Heart left ventricle (tissue), 16 donors: ENCODE data around the gene NOL3. TPM values are rescaled to one million over a fixed set of nuclear protein-coding genes. Genes with fewer than 3 reads are reported as not detected.
A peak's percentile ranks its signal among the peaks of the same experiment; 100 is the strongest.

Experiments used
- ATAC-seq, 4 donors: fragments of 200-7000 bp; cut with Tn5 transposase; one replicate each; pipeline ENCODE4 v1.9.1; 2020 to 2022; ENCODE audit warnings: moderate library complexity in 4 of 4, mild to moderate bottlenecking in 3 of 4, moderate number of reproducible peaks in 1 of 4
- DNase-seq, 5 donors: peaks; one replicate each; pipeline ENCODE4 v3.0.0-alpha.2; 2020
- H3K27ac ChIP-seq, 12 donors: fragments of 200-600 bp; sonication (generic) in 4 of 12; one replicate each; pipeline versions ENCODE4 v1.5.0 to v1.8.0; 2016 to 2022; ENCODE audit warnings: mild to moderate bottlenecking in 2 of 12
- H3K27me3 ChIP-seq, 9 donors: fragments of 200-600 bp; sonication (generic) in 2 of 9; one replicate each; pipeline versions ENCODE4 v1.5.1 to v1.8.0; 2016 to 2022; ENCODE audit warnings: mild to moderate bottlenecking in 3 of 9
- H3K36me3 ChIP-seq, 9 donors: fragments of 200-600 bp; sonication (generic) in 2 of 9; one replicate each; pipeline versions ENCODE4 v1.5.0 to v1.8.0; 2018 to 2022; ENCODE audit warnings: mild to moderate bottlenecking in 2 of 9
- H3K4me1 ChIP-seq, 12 donors: fragments of 200-600 bp; sonication (generic) in 4 of 12; one replicate each; pipeline versions ENCODE4 v1.5.0 to v1.8.0; 2016 to 2022; ENCODE audit warnings: mild to moderate bottlenecking in 3 of 12
- H3K4me3 ChIP-seq, 12 donors: fragments of 200-600 bp; sonication (generic) in 4 of 12; one replicate each; pipeline versions ENCODE4 v1.5.0 to v1.8.0; 2017 to 2022; ENCODE audit warnings: mild to moderate bottlenecking in 9 of 12, moderate library complexity in 4 of 12
- H3K9me3 ChIP-seq, 12 donors: fragments of 200-600 bp; sonication (generic) in 4 of 12; one replicate each; pipeline versions ENCODE4 v1.5.0 to v1.8.0; 2016 to 2022; ENCODE audit warnings: mild to moderate bottlenecking in 1 of 12
- CTCF ChIP-seq, 12 donors: fragments of 200-600 bp; sonication (generic) in 4 of 12; IDR thresholded peaks; one replicate each; pipeline versions ENCODE4 v1.5.0 to v1.8.0; 2018 to 2022; ENCODE audit warnings: antibody characterized with exemption in 12 of 12, mild to moderate bottlenecking in 5 of 12
- POLR2A ChIP-seq, 2 donors: fragments of 450-650 bp; IDR thresholded peaks; one replicate each; pipeline ENCODE4 v1.6.1; 2017; ENCODE audit warnings: antibody characterized with exemption in 2 of 2, mild to moderate bottlenecking in 2 of 2, moderate library complexity in 2 of 2
- WGBS, 4 donors: extraction: QIAGEN DNeasy Blood & Tissue Kit in 2 of 4; methylation state at CpG; one replicate each; pipeline versions ENCODE4 v1.1.5 to v1.1.7; 2013 to 2018; 5-methylcytosine and 5-hydroxymethylcytosine counted together
- intact Hi-C, 10 donors: fragments of 100-400 bp; cut with DNase I; formaldehyde crosslinking; loops; one replicate each; pipeline versions ENCODE4 v1.11.1 to v1.14.2; 2022
- polyA plus RNA-seq, 2 donors: library from polyadenylated mRNA; stranded (reverse); fragments of 200-250 nt; gene quantifications; one replicate each; pipeline ENCODE4 v1.2.3, GENCODE V29; 2013
- total RNA-seq, 9 donors: library from RNA; depleted of rRNA in 2 of 9; stranded (reverse); fragments of >200 nt in 2 of 9; fragmentation: NEBNext Ultra II Directional in 3 of 9; extraction: Animal tissue kit (Norgen Biotek cat#: 25700) in 3 of 9; gene quantifications; one replicate each; pipeline versions ENCODE4 v1.1.0 to v1.2.4, GENCODE V29; 2016 to 2023
- donor health status: ischemic (EF 13 %, LVEDD 7.1; RV severe dilation, severe dysfunction).
- donor health status: healthy with polysubstance abuse.
- donor health status: DM: no; HTN: yes; CAD: no.
- donor health status: DM: no; HTN: no; CAD: no.
- donor health status: ischemic (EF 25% LVEDD 6.9; RV normal size, moderate dysfunction).
- donor health status: ischemic (EF 25% LVEDD 5.7; RV mildly dilated, moderate dysfunction).
- donor health status: healthy.
- donor health status: DM: yes; HTN: yes; CAD: no.
- donor health status: ischemic (EF 35%, LVEDD 5.7; RV mildly dilated, moderate dysfunction).
- donor health status: nonischemic (EF 11% LVEDD 7.7; RV severe dilation, severe dysfunction).
- donor health status: DM: yes; HTN: yes; CAD: no.
- donor health status: PGD.
- donor health status: ischemic (EF 29% LVEDD 5.4; RV normal size, mild dysfunction).
- donor health status: nonischemic (EF 23%, LVEDD 6.1; RV moderate dilation, normal function).

NOL3 gene
- total and polyA plus RNA-seq, 11 donors: 64.9 to 121 (median 85.5) TPM

- H3K27me3 ChIP-seq: no peaks in the 10 kb centered on the region
- peak within 1 kb of the TSS; percentile 90 to 100 (median 96) for H3K27ac ChIP-seq
- H3K4me3 ChIP-seq: peak within 1 kb of the TSS; percentile 47 to 88 (median 72)
- 0 to 1% (median 0%) methylated on average over 37 to 77 of the region's 77 CpGs for WGBS, 4 donors
- ATAC-seq (peak; percentile 93 to 96 (median 94)), DNase-seq (peak; percentile 95 to 97 (median 96))
- intact Hi-C loops: loop anchor here in 7 of 10 donors (1.0 to 10.0 kb wide), 7 partner anchors 23 to 229 kb away; partner anchors contain the start of genes FHOD1 (in 1 of the 7) and TMEM208 (in 1 of the 7)
- TF ChIP-seq POLR2A (IDR thresholded peaks at IDR 0.05) (peak in 1 of 2 donors; percentile 54), CTCF (IDR thresholded peaks at IDR 0.05) (peak in 1 of 12 donors; percentile 10)
- H3K4me1 ChIP-seq: peaks cover 0 to 49% (median 23%) of the 10 kb centered on the region in 12 donors
- H3K9me3 ChIP-seq: no peaks in the 10 kb centered on the region
- no peaks in the 10 kb centered on the region for H3K36me3 ChIP-seq
Observed at GRCh38 chr16:67183627-67184452, 13.5 kb downstream of the NOL3 start, which contains the start of gene MATCAP1. Gene MATCAP1, minus strand, starts transcription at chr16:67183963. Its CDS starts 3,353 bp downstream, at chr16:67180610.

DNA sequence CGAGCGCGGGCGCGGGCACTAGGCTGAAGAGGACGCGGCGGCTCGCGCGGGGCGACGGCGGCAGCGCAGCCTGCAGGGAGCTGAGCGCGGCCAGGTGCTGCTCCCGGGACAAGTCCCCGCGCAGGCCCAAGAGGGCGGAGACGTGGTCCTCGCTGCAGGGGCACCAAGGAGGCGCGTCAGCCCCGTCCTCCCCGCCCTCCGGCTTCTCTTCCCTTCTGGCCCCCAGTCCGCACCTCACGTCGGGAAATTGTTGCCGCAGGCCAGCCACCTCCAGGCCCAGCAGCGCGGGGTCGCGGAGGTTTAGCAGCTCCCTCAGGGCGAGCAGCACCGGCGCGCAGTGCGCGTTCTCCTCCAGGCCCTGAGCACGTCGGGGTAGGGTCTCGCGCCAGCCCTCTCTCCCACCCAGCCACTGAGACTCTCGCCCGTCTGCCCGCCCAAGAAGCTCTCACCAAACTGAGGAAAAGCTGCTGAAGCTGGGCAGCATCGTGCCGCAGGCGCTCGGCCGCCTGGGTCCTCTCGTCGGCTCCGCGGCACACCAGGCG is 14.2 kb downstream of the NOL3 start:
- H3K27ac ChIP-seq: peak overlapping the region; percentile 90 to 100 (median 96)
- WGBS, 4 donors: 12 to 23% (median 14%) methylated on average over 45 to 59 of the region's 59 CpGs
- TF ChIP-seq POLR2A (IDR thresholded peaks at IDR 0.05) (no peak), CTCF (IDR thresholded peaks at IDR 0.05) (no peak)
- ATAC-seq (peak in 2 of 4 donors; percentile 6 to 9), DNase-seq (no peak)
- no peaks in the 10 kb centered on the region for H3K27me3 ChIP-seq
- peak overlapping the region; percentile 47 to 88 (median 72) for H3K4me3 ChIP-seq
- peaks cover 0 to 47% (median 23%) of the 10 kb centered on the region in 12 donors for H3K4me1 ChIP-seq
- no peaks in the 10 kb centered on the region for H3K9me3 ChIP-seq
- intact Hi-C loops: loop anchor here in 6 of 10 donors (2.0 to 10.0 kb wide), 4 partner anchors 62 to 230 kb away; partner anchors contain the start of gene FHOD1 (in 1 of the 6)
- H3K36me3 ChIP-seq: no peaks in the 10 kb centered on the region

DNA sequence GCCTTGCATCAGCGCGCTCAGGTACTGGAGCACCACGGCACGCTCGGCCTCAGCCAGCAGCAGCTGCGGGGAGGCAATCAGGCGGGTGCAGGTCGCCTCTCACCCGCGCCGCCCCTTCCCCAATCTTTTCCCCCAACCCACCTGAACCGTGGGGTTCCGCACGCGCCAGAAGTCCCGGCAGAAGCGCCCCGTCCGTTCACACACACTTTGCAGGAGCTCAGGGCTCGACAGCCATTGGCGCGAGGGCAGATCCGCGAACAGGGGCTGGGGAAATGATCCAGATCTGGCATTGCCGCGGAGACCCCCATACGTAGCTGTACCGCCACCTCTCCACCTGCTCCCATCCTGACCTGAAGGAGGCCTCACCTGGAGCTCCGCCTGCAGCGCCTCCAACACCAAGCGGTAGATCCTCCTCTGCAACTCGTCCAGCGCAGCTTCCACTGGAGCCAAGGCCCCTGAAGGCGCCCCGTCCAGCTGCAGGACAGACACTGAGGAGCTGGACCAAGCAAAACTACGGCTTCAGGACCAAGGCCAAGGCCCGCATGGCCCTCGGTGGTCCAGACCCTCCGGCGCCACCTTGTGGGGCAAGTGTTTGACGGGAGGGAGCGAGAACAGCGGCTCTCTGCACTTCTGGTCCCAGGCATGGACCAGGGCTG is 14.8 kb downstream of the NOL3 start:
- intact Hi-C loops: loop anchor here in 8 of 10 donors (1.0 to 10.0 kb wide), 6 partner anchors 26 to 230 kb away; partner anchors contain the start of genes FBXL8 (in 1 of the 8), FHOD1 (in 1 of the 8) and TRADD (in 1 of the 8)
- ATAC-seq: peak; percentile 39 to 66 (median 56)
- peaks cover 0 to 47% (median 23%) of the 10 kb centered on the region in 12 donors for H3K4me1 ChIP-seq
- no peaks in the 10 kb centered on the region for H3K36me3 ChIP-seq
- H3K9me3 ChIP-seq: no peaks in the 10 kb centered on the region
- peak; percentile 92 to 96 (median 93) for DNase-seq
- WGBS, 4 donors: 0 to 20% (median 13%) methylated on average over 5 to 43 of the region's 43 CpGs
- TF ChIP-seq CTCF (IDR thresholded peaks at IDR 0.05) (peak; percentile 74 to 93 (median 85)), POLR2A (IDR thresholded peaks at IDR 0.05) (no peak)
- peak overlapping the region in 4 of 12 donors; percentile 6 to 97 (median 64) for H3K27ac ChIP-seq
- peak overlapping the region in 9 of 12 donors; percentile 64 to 88 (median 72) for H3K4me3 ChIP-seq
- H3K27me3 ChIP-seq: no peaks in the 10 kb centered on the region
